Diencephalon (tissue), 1 donor: Measurements from ENCODE around the gene ZSCAN18. TPM values are rescaled to one million over a fixed set of nuclear protein-coding genes. Genes with fewer than 3 reads are reported as not detected.

Experiments used
- total RNA-seq: library from RNA; depleted of rRNA; stranded (reverse); fragments of >200 nt; gene quantifications from one replicate; pipeline ENCODE4 v1.2.3, GENCODE V29; 2014

Gene ZSCAN18
- 126 TPM for total RNA-seq

GRCh38 chr19:58097781-58098681 lies at the start of gene ZSCAN18:
Gene ZSCAN18, minus strand, starts transcription at chr19:58098231. Its CDS starts 7,964 bp downstream, at chr19:58090267.

GRCh38 chr19:58059003-58059670 lies 38.9 kb downstream of the ZSCAN18 start, which contains the start of gene ZNF135:
Gene ZNF135, plus strand, starts transcription at chr19:58059282. Its CDS starts 721 bp downstream, at chr19:58060003.

Other genes starting within 250 kb of the ZSCAN18 start
- gene ZNF587, start 248.4 kb downstream of the ZSCAN18 start, total RNA-seq: 33.0 TPM
- gene ZNF814, start 209.2 kb downstream of the ZSCAN18 start, total RNA-seq: 29.5 TPM
- 33.2 TPM for gene ZNF417, start 181.6 kb downstream of the ZSCAN18 start, total RNA-seq
- gene ZNF418, start 162.8 kb downstream of the ZSCAN18 start, total RNA-seq: 47.1 TPM
- gene ZNF256, start 150.5 kb downstream of the ZSCAN18 start, total RNA-seq: 17.3 TPM
- gene C19orf18, start 123.7 kb downstream of the ZSCAN18 start, total RNA-seq: not detected
- gene ZNF606, start 95.4 kb downstream of the ZSCAN18 start, total RNA-seq: 45.0 TPM
- gene ZSCAN1, start 64.2 kb downstream of the ZSCAN18 start, total RNA-seq: 1.6 TPM
- gene ZNF135, start 38.9 kb downstream of the ZSCAN18 start, total RNA-seq: 13.4 TPM
- 34.8 TPM for gene ZNF329, start 52.6 kb upstream of the ZSCAN18 start, total RNA-seq
- gene ZNF274, start 84.8 kb upstream of the ZSCAN18 start, total RNA-seq: 20.8 TPM
- gene ZNF544, start 130.7 kb upstream of the ZSCAN18 start, total RNA-seq: 62.3 TPM
- gene ZNF8, start 180.7 kb upstream of the ZSCAN18 start, total RNA-seq: 14.1 TPM
- 27.9 TPM for gene ERVK3-1, start 207.1 kb upstream of the ZSCAN18 start, total RNA-seq
- gene ZSCAN22, start 228.8 kb upstream of the ZSCAN18 start, total RNA-seq: 2.5 TPM